NB4 (cell line): Measurements from ENCODE around the gene TPRG1.

Experiments
- DNase-seq: peaks from one replicate; pipeline ENCODE4 v3.0.0; 2010; ENCODE audit warnings: low read depth
- H3K4me3 ChIP-seq: one replicate; pipeline ENCODE4 v1.5.1; 2011; ENCODE audit warnings: mild to moderate bottlenecking, low read depth, low read length, moderate library complexity
- MYC ChIP-seq: IDR thresholded peaks from 2 replicates; pipeline ENCODE4 v1.6.1; 2011; ENCODE audit warnings: low read depth, low read length
- POLR2A ChIP-seq: IDR thresholded peaks from 2 replicates; pipeline ENCODE4 v1.6.1; 2011; ENCODE audit warnings: mild to moderate bottlenecking; ENCODE audit not compliant: insufficient read length; ENCODE audit errors: extremely low read depth
- TF ChIP-seq, protein P1 (sequence below): IDR thresholded peaks from one replicate; pipeline ENCODE4 v1.5.1; 2012; ENCODE audit warnings: low read depth, low read length
- TF ChIP-seq, protein P2 (sequence below): IDR thresholded peaks from 2 replicates; pipeline ENCODE4 v1.6.1; 2011; ENCODE audit warnings: low read depth, low read length

The TPRG1 gene

DNA sequence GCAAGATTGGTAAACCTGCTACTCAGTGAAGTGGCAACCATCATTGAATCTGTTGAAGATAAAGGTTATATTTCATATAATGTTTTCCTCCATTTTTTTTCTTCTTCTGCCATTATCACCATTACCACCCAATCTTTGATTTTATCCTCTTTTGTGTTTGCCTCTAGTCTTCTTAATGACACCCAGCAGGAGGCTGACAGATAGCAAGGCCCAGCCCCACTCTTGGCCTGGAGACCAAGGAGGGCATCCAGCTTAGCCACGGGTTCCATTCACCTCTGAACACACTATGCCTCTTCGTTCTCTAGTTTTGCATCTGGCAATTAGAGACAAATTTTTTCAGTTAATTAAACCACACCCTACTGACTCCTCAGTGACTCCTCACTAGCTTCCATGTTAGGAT, 129.7 kb downstream of the TPRG1 start:
- no peak overlapping the region for H3K4me3 ChIP-seq
- DNase-seq: no peak
- TF ChIP-seq MYC: no peak
- TF ChIP-seq, protein P1, sequence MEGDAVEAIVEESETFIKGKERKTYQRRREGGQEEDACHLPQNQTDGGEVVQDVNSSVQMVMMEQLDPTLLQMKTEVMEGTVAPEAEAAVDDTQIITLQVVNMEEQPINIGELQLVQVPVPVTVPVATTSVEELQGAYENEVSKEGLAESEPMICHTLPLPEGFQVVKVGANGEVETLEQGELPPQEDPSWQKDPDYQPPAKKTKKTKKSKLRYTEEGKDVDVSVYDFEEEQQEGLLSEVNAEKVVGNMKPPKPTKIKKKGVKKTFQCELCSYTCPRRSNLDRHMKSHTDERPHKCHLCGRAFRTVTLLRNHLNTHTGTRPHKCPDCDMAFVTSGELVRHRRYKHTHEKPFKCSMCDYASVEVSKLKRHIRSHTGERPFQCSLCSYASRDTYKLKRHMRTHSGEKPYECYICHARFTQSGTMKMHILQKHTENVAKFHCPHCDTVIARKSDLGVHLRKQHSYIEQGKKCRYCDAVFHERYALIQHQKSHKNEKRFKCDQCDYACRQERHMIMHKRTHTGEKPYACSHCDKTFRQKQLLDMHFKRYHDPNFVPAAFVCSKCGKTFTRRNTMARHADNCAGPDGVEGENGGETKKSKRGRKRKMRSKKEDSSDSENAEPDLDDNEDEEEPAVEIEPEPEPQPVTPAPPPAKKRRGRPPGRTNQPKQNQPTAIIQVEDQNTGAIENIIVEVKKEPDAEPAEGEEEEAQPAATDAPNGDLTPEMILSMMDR: no peak
- TF ChIP-seq, protein P2, sequence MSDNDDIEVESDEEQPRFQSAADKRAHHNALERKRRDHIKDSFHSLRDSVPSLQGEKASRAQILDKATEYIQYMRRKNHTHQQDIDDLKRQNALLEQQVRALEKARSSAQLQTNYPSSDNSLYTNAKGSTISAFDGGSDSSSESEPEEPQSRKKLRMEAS: no peak
- no peak for TF ChIP-seq POLR2A

DNA sequence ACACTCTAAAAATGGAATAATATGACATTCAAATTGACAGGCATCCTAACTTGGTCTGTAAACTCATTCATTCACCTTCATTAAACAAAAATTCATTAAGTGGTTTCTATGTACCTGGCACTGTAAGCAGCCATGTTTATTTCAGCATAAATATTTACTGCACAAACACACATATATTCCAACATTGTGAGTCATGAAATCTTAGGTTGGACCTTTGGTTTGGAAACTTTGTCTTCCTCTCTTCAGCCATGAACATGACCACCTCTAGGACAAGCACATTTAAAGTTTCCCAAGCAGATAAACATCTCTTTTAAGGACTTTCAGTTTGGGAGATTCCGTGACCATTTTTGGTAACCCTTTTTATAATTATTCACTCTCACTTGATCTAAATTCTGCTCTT, 131.8 kb downstream of the TPRG1 start:
- TF ChIP-seq, protein P1: no peak
- TF ChIP-seq, protein P2: no peak
- no peak for TF ChIP-seq MYC
- TF ChIP-seq POLR2A: no peak

DNA sequence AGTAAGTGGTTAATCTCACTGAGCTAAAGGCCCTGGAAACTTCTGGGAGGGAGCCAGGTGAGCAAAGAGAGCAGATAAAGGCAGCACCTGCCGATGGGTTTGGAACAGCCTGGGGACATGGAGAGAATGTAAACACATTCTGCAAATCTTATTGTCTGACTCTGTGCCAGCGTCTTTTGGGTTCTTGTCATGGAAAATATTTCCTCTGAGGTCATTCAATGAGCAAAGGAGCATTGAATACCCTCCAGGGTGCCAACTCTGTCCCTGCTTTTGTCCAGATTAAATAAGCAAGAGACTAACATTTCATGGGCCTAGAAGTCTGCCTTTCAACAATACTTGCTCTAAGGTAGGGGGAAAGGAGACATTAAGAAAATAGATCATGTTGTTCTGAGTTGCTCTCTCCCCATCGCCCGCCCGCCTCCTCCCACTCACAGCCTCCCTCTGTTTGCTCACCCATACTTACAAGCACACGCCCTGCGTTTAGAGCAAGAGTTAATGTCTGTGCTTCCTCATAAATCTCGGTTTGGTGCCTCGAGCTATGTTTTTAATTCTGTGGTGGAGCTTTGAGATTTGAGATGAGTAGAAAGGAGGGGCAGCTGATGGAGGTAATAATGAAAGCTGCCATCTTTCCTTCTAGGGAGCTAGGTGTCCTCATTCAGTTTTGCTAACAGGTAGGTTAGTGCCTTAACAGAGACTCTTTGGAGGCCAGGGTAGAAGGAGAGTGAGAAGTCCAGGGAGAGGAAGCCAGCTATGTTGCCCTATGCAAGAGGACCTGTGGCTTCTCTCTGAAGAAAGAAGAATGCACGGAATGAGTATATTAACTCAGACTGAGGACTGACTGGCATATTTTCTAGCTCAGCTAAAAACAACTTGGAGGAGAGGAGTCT, 132.9 kb downstream of the TPRG1 start:
- H3K4me3 ChIP-seq: no peak overlapping the region
- TF ChIP-seq, protein P1: no peak
- TF ChIP-seq POLR2A (no peak), MYC (no peak)
- TF ChIP-seq, protein P2: no peak
- no peak for DNase-seq

More for the DNA sequence above, 131.8 kb downstream of the TPRG1 start:
- no peak overlapping the region for H3K4me3 ChIP-seq
- no peak for DNase-seq

DNA sequence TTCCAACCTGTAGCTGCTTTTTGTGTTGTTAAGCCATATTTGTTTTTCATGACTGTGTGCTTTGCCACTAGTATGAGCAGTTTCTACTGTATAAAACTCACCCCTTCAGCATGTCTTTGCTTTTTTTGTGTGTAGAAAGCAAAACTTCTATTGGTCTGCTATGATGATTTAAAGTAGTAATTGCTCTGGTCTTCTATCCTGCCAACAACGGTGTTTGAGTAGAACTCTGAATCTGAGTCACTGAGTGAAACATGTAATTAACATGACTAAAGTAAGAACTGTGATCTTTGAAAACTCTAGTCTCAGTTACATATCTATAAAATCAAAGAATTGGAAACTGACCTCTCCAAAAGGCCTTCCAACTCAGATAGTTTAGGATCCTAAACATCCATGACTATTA, 133.6 kb downstream of the TPRG1 start:
- H3K4me3 ChIP-seq: no peak overlapping the region
- DNase-seq: no peak

DNA sequence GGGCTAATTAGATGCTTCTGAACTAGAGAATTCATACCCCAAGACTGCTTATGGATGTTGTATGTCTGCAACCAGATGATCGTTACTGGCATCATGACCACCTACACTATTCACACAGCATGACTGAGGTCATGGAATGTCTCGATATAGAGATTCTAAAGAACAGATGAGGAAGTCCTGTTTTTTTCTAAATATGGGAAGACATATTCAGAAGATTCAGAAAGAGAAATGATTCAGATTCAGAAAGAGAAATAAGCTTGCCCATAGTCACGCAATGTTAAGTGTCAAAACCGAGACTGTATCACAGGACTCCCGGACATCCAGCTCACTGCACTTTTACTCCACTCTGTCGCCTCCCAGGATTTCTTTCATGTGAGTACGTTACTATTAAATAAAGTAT, 136.2 kb downstream of the TPRG1 start:
- TF ChIP-seq POLR2A: no peak
- TF ChIP-seq, protein P1: no peak
- TF ChIP-seq MYC: no peak
- no peak overlapping the region for H3K4me3 ChIP-seq
- DNase-seq: no peak

More for the DNA sequence above, 133.6 kb downstream of the TPRG1 start:
- no peak for TF ChIP-seq POLR2A
- TF ChIP-seq, protein P1: no peak
- no peak for TF ChIP-seq MYC
- TF ChIP-seq, protein P2: no peak

DNA sequence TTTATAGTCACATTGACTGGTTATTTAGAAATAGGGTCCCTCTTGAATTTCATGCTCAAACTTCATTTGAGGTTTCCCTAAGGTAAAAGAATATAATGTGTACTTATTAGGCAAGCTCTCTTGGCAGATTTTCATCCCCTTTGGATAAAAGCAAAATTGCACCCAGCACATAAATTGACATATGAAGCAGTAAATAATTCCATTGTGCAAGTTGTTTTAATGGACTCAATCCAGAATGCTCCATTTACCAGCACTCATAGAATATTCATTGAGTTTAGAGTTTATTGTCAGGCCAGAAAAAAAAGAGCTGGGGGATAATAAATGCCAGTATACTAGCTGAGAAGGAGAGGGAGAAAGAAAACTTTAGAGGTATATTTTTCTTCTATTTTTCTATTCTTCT, 136.8 kb downstream of the TPRG1 start:
- no peak for TF ChIP-seq MYC
- TF ChIP-seq, protein P1: no peak
- TF ChIP-seq POLR2A: no peak
- H3K4me3 ChIP-seq: no peak overlapping the region
- no peak for DNase-seq
